22Rv1 (cell line): ENCODE results near the gene S1PR4.

Experiments
- CTCF ChIP-seq: fragments of 450-650 bp; IDR thresholded peaks from 2 replicates; pipeline ENCODE4 v1.5.1; 2017; ENCODE audit warnings: mild to moderate bottlenecking
- ZFX ChIP-seq: fragments of 450-650 bp; IDR thresholded peaks from 2 replicates; pipeline ENCODE4 v1.6.1; 2017; ENCODE audit warnings: antibody characterized with exemption, borderline replicate concordance

DNA sequence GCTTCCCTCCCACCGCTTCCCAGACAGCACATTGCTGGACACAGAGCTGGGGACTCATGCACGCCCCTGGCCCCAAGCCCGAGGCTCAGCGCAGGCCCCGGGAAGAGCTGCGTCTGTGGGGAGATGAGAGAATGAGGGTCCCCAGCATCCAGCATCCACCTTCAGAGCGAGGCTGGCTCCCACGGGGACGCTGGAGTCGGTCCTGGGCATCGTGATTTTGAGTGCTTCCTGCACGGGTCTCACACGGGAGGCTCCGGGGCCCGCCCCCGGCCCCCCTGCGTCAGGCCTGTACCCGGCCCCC, 11.9 kb downstream of the S1PR4 start:
- TF ChIP-seq CTCF = no peak
- no peak for TF ChIP-seq ZFX
